OCI-LY7 (cell line): ENCODE data around the gene SMTNL1. TPM values are rescaled to one million over a fixed set of nuclear protein-coding genes. Genes with fewer than 3 reads are reported as not detected.

ENCODE experiments used
- small RNA-seq: library from RNA; depleted of rRNA; stranded (forward); fragments of <200 nt; gene quantifications from one replicate; pipeline ENCODE3, GENCODE V24; 2014
- total RNA-seq, 2 experiments: library from RNA; depleted of rRNA in 1 of 2; stranded (reverse); fragments of >200 nt in 1 of 2; shearing (Covaris generic) in 1 of 2; gene quantifications; 2 replicates each; pipeline ENCODE4 v1.2.3, GENCODE V29; 2014 to 2022

The SMTNL1 gene
- total RNA-seq, 2 experiments from 2014 or later: not detected

Small RNAs within 50 kb of the gene (small RNA-seq; reads per million reads assigned to genes)
- not detected for gene RN7SL605P

Other genes with a start within 250 kb of the SMTNL1 start
- 5.3 and 6.4 TPM in 2 replicates for gene TNKS1BP1, start 212.6 kb upstream of the SMTNL1 start, total RNA-seq (2014; rRNA removed; shearing (Covaris generic))
- gene TNKS1BP1, start 212.6 kb upstream of the SMTNL1 start, total RNA-seq (2022): 16.4 and 19.7 TPM in 2 replicates
- 146 and 185 TPM in 2 replicates for gene SSRP1, start 201.7 kb upstream of the SMTNL1 start, total RNA-seq (2014; rRNA removed; shearing (Covaris generic))
- gene SSRP1, start 201.7 kb upstream of the SMTNL1 start, total RNA-seq (2022): 216 and 221 TPM in 2 replicates
- not detected in 2 replicates for gene P2RX3, start 199.2 kb upstream of the SMTNL1 start, total RNA-seq (2014; rRNA removed; shearing (Covaris generic))
- not detected in 2 replicates for gene P2RX3, start 199.2 kb upstream of the SMTNL1 start, total RNA-seq (2022)
- not detected in 2 replicates for gene PRG3, start 156.4 kb upstream of the SMTNL1 start, total RNA-seq (2014; rRNA removed; shearing (Covaris generic))
- not detected in 2 replicates for gene PRG3, start 156.4 kb upstream of the SMTNL1 start, total RNA-seq (2022)
- gene PRG2, start 146.9 kb upstream of the SMTNL1 start, total RNA-seq (2014; rRNA removed; shearing (Covaris generic)): 0.28 TPM in 1 of 2 replicates, not detected in the other
- gene PRG2, start 146.9 kb upstream of the SMTNL1 start, total RNA-seq (2022): 1.1 and 1.2 TPM in 2 replicates
- 38.4 and 41.3 TPM in 2 replicates for gene SLC43A3, start 110.5 kb upstream of the SMTNL1 start, total RNA-seq (2014; rRNA removed; shearing (Covaris generic))
- 55.5 and 62.1 TPM in 2 replicates for gene SLC43A3, start 110.5 kb upstream of the SMTNL1 start, total RNA-seq (2022)
- 0.25 and 0.41 TPM in 2 replicates for gene RTN4RL2, start 77.1 kb upstream of the SMTNL1 start, total RNA-seq (2014; rRNA removed; shearing (Covaris generic))
- gene RTN4RL2, start 77.1 kb upstream of the SMTNL1 start, total RNA-seq (2022): 2.3 and 4.2 TPM in 2 replicates
- 47.1 and 61.1 TPM in 2 replicates for gene SLC43A1, start 21.9 kb upstream of the SMTNL1 start, total RNA-seq (2014; rRNA removed; shearing (Covaris generic))
- 78.6 and 87.0 TPM in 2 replicates for gene SLC43A1, start 21.9 kb upstream of the SMTNL1 start, total RNA-seq (2022)
- gene TIMM10, start 6.8 kb upstream of the SMTNL1 start, total RNA-seq (2014; rRNA removed; shearing (Covaris generic)): 163 and 195 TPM in 2 replicates
- gene TIMM10, start 6.8 kb upstream of the SMTNL1 start, total RNA-seq (2022): 204 and 258 TPM in 2 replicates
- gene UBE2L6, start 30.1 kb downstream of the SMTNL1 start, total RNA-seq (2014; rRNA removed; shearing (Covaris generic)): 64.7 and 68.9 TPM in 2 replicates
- 51.7 and 56.1 TPM in 2 replicates for gene UBE2L6, start 30.1 kb downstream of the SMTNL1 start, total RNA-seq (2022)
- not detected in 2 replicates for gene SERPING1, start 60.1 kb downstream of the SMTNL1 start, total RNA-seq (2014; rRNA removed; shearing (Covaris generic))
- not detected in 2 replicates for gene SERPING1, start 60.1 kb downstream of the SMTNL1 start, total RNA-seq (2022)
- gene YPEL4, start 112.3 kb downstream of the SMTNL1 start, total RNA-seq (2014; rRNA removed; shearing (Covaris generic)): 0.54 and 0.85 TPM in 2 replicates
- 0.52 and 0.55 TPM in 2 replicates for gene YPEL4, start 112.3 kb downstream of the SMTNL1 start, total RNA-seq (2022)
- 18.3 and 18.5 TPM in 2 replicates for gene CLP1, start 120.2 kb downstream of the SMTNL1 start, total RNA-seq (2014; rRNA removed; shearing (Covaris generic))
- gene CLP1, start 120.2 kb downstream of the SMTNL1 start, total RNA-seq (2022): 18.1 and 20.8 TPM in 2 replicates
- 23.4 and 27.5 TPM in 2 replicates for gene ZDHHC5, start 130.5 kb downstream of the SMTNL1 start, total RNA-seq (2014; rRNA removed; shearing (Covaris generic))
- 46.1 and 57.4 TPM in 2 replicates for gene ZDHHC5, start 130.5 kb downstream of the SMTNL1 start, total RNA-seq (2022)
- 11.9 and 17.5 TPM in 2 replicates for gene MED19, start 174.6 kb downstream of the SMTNL1 start, total RNA-seq (2014; rRNA removed; shearing (Covaris generic))
- 11.1 and 12.6 TPM in 2 replicates for gene MED19, start 174.6 kb downstream of the SMTNL1 start, total RNA-seq (2022)
- 53.3 and 54.9 TPM in 2 replicates for gene TMX2, start 175.0 kb downstream of the SMTNL1 start, total RNA-seq (2014; rRNA removed; shearing (Covaris generic))
- gene TMX2, start 175.0 kb downstream of the SMTNL1 start, total RNA-seq (2022): 60.2 and 66.9 TPM in 2 replicates
- 181 and 229 TPM in 2 replicates for gene SELENOH, start 203.9 kb downstream of the SMTNL1 start, total RNA-seq (2014; rRNA removed; shearing (Covaris generic))
- 144 and 169 TPM in 2 replicates for gene SELENOH, start 203.9 kb downstream of the SMTNL1 start, total RNA-seq (2022)
- not detected in 2 replicates for gene BTBD18, start 214.2 kb downstream of the SMTNL1 start, total RNA-seq (2014; rRNA removed; shearing (Covaris generic))
- not detected in 2 replicates for gene BTBD18, start 214.2 kb downstream of the SMTNL1 start, total RNA-seq (2022)
- gene CTNND1, start 224.2 kb downstream of the SMTNL1 start, total RNA-seq (2014; rRNA removed; shearing (Covaris generic)): 5.1 and 6.7 TPM in 2 replicates
- 5.3 and 9.0 TPM in 2 replicates for gene CTNND1, start 224.2 kb downstream of the SMTNL1 start, total RNA-seq (2022)